Measurements from ENCODE around the gene PTGR3.
A peak's percentile ranks its signal among the peaks of the same experiment; 100 is the strongest.

The PTGR3 gene

DNA sequence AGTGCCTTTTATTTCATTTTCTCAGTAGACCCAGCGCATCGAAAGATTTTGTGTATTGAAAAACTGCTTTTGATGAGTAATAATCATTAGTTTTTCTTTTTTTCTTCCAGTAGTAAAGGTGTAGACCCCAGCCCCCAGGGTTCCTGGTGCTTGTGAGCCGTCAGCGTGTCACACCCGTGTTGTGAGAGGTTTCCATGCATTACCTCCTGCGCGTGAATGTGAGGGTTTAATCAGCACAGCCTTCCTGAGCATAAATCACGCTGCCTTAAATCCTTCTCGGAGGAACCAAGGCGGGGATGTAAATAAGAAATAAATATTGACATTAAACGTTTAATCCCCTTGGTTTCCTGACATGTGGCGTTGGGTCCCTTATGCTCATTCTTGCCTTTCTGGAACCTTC, 26.0 kb upstream of the PTGR3 start:
- no peak for DNase-seq (ENCODE audit: low spot score)

DNA sequence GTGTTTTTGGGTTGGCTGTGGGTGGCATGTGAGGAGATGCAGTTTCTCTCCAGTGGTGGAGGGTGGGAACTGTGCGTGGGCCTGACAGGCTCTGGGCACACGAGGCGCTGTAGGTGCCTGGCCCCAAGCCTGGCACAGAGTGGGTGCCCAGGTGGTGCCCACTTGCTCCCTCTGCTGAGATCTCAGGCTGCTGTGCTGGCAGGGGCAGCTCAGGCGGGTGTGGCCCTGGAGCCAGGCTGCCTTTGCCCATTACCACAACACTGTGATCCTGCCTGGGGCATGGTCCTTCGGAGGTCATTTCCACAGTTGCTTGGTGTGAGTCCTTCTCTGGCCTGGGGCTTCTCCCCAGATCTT, 22.1 kb upstream of the PTGR3 start:
- DNase-seq (ENCODE audit: low spot score): no peak

DNA sequence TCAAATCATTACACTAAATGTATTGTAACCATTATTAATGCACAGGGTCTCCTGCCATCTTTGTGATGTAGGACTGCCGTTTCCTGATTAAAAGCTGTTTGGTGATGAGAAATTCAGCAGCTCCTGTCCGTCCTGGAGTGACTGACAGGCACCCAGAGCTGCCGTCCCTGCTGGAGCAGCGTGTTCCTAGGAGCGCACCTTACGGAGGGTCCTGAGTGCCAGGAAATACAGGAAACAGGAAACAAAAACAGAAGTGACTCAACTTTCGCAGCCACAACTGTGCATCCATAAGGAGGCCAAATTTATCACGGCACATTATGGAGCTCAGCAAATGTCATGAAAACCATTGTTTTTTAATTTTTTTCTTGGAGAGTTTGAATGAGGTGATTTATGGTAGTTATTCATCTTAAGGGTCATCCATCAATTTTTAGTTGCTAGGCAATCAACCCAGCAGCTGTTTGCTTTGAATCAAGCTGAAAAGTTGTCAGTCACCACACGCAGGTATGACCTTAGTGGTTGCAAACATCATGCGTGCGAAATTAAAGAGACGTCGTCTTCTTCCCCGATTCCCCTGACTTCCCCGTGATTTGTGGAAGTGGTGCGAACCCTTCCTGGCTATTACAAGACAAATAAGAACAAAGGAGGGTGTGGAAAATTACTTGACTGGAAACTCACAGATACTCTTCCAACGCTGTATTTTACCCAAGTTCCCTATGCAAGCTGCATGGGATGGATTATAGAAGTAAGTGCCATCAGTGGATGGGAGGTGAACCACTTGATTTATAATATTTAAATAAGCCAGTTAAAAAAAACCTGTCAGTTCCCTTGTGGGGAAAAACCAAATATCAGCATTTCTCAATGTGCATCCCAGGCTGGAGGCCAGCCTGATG, 21.5 kb upstream of the PTGR3 start:
- DNase-seq (ENCODE audit: low spot score): no peak

DNA sequence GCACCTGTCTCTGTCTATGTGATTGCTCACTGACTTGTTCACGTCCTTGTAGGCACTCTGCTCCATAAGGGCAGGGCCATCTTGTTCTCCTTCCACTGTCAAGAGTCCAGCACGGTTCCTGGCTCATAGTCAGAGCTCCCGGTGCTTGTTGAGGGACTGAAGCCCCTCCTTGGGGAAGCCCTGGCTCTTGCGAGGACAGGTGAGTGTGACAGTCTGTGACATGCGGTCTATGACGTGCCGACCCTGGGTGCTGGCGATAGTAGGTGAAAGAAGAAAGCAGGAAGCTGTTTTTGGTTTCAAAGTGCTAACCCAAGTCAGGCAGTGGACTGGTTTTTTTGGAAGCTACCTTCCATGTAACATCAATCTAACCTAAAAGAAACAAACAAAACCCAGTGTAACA, 20.5 kb upstream of the PTGR3 start:
- no peak for DNase-seq (ENCODE audit: low spot score)

DNA sequence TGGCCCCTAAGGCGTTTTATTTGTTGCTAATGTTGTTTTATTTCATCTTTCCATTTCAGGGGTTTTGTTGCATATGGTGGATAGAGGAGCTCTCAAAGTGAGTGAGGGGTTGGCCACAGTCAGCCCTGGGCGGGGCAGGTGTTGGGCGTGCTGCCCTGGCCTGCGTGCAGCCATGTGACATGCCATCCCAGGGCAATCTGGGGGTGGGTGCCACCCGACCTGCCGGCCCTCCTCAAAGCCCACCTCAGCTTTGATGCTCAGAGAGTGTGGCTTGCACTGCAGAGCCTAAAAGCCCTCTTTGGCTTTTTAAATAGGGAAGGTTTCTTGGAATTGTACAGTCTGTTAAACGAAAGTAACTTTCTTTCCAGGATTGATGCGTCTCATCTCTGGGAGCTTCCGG, 20.0 kb upstream of the PTGR3 start:
- no peak for DNase-seq (ENCODE audit: low spot score)

DNA sequence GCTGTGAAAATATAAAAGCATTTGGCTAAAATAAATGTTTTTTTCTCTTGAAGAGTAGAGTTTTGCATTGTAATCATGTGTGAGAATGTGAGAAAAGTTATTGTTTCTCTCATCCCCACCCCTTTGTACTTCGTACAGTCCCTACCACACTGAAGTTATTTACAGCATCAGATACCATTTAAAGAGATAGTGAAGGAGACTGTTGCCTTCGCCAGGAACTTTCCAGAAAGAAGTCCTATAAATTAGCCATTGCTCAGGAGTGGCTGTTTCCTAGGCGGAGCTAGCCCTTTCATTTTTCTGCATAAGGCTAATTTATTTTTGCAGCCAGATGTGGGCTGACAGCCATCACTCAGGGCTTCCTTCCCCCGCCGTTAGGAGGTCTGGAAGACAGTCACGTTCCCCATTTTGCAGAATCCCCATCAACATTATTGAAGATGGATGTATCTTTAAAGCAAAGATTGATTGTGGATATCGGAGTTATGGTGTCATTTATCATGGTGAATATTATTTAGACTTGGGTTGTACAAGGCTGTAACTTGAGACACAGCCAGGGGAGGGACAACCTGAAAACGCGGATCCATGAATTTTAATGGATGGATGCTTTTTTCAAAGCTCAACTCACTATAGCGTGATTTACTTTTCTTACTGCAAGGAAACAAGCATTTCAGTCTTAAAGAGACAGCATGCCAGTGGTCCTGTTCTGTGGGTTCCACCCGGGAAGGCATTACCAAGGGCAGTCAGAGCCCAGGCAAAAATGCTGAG, 18.8 kb upstream of the PTGR3 start:
- no peak for DNase-seq (ENCODE audit: low spot score)

DNA sequence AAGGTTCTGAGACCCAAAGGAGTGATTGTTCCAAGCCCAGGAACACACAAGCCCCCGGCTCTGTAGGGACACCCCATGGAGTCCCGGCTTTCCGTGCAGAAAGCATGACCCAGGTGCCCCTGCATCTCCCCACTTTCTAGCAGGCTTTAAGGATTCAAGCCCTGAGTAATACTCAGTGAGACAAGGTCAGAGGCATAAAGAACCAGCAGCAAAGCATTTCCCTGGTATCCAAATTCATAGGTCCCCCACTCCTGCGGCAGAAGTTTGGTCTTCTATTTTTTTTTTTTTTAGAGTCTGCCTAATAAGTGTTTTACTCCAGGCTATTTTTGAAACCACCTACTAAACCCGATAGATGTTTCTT, 18.0 kb upstream of the PTGR3 start:
- no peak for DNase-seq (ENCODE audit: low spot score)

DNA sequence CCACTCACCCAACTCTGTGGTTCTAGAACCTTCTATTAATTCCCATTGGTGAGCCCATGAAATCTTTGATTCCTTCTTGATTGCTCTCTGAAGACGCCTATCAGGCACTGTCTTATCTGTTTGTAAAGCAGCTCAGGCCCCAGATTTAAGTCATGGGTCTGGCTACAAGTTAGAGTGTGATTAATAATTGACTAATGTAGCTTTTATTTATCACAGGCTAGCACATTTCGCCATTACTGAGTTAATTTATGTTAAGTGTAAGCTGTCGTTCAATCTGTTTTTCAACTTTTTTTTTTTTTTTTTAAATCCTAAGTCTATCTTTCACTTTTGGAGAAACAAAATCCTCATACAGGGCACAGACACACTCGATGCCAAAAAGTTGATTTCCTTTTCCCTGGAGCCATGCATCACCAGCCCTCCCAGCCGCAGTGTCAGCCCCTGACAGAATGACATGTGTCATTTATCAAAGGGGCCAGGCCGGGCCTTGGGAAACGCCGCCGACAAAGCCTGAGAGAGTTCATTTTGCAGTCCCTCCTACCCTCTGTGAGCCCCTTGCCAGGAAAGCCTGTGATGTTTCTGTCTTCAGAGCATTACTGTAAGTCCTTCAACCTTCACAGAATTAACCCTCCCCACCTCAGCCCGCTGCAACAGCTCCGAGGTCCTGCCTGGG, 17.5 kb upstream of the PTGR3 start:
- peak; percentile 52 for DNase-seq (ENCODE audit: low spot score)

DNA sequence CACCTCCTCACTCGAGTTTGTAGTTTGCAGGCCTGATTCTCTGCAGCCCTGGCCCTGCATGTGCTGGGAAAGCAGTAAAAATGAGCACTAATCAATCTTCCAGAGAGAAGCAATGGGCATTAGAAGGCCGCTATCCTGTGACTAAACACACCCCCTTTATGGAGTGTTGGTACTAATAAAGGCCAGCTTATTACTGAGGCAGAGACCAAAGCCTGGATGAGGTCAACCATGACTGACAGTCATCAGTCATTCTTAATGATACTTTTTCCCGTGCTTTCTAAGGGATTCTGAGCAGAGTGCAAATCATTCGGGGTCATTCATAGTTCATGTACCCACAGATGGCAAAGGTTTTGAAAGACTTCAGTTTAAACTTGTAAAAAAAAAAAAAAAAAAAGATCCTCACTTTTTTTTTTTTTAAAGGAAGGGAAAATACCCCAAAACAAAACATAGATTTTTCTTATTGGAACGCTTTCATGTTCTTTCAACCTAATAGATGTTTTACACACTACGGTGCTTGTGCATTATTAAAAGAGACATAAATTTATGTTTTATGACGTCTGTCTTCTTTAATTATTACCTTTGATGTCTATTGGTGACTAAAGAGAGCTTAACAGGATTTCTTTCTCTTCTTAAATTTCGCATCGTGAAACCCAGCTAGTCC, 14.9 kb upstream of the PTGR3 start:
- DNase-seq (ENCODE audit: low spot score): peak; percentile 82

DNA sequence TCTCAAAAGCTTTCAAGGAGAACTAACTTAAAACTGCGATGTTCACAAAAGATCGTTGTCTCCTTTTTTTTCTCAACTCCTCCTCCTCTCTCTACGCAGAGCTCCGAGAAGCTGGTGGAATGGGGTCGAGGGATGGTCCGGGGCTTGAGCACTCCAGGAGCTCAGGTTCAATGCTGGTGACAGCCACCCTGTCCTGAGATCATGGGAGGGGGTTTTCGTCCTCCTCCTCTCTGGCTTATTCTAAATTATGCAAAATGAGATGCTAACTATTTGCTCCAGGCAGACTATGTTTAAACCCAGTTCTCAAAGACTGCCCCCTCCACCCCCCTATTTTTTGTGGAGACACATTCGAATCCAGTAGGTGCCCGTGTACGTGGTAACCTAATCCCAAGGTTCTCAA, 13.5 kb upstream of the PTGR3 start:
- DNase-seq (ENCODE audit: low spot score): no peak

DNA sequence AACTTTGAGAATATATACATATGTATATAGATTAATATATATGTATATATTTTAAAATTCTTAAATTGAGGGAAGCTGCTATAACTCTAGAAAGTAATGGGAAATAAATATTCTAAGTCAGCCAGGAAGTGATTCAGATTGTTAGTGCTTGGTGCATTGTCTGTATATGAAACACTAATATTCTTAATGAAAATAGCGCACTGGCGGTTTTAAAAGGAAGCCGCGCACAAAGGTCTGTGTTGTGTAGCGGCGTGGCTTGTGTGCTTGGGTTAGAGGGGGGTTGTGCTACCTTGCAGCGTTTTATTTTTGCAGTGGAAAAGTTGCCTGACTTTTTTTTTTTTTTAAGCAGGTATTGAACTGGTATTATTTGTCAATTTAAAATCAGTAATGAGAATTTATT, 13.0 kb upstream of the PTGR3 start:
- DNase-seq (ENCODE audit: low spot score): no peak

DNA sequence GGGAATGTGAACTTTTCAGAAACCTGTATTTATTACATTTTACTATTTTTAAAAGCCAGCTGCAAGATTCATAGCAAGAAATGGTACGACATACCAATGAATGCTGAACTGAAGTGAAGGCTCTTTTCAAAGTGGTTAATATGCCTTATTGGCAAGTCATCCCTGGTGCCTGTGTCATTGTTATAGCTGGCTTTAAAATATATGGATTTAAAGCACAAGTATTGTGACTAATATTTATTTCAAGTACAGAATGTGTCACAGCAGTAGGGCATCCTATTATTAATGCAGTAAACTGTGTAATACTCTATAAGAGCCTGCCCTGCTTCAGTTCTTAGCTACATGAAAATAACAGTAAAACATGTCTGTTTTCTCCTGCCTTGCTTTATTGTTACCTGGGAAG, 12.5 kb upstream of the PTGR3 start:
- DNase-seq (ENCODE audit: low spot score): no peak

DNA sequence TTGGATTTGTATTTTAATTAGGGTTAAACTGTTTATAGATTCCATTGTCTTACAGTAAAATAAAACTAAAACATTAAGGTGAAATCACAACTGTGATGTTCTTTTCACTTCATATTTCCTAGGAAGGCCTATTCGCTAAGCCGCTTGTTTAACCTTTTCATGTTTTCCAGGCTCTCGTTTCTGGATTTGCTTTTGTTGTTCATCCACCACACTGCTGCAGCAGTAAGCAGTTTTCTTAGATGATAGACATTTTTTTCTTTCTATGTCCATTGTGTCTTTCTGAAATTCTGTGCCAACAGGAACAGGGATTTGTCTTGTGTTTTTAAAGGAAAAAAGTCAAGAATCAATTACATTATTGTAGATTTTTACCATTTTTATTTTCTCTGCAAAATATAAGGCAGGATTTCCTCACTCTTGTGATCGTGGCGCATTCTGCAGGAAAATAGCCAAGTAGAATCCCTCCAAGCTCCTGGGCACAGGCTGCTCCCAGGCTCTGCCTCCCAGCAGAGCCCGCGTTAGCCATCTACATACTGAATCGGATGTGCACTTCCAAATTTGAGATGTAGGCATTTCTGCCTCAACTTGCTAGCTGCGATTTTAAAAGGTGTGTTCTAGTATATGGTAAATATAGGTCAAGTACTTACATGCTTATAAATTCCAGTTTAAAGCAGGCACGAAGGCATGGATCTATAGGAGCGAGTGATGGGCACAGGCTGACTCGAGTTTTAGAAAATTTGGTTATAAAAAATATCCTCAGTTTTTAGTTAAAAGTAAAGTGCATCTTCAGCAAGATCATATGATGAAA, 11.8 kb upstream of the PTGR3 start:
- DNase-seq (ENCODE audit: low spot score): no peak

DNA sequence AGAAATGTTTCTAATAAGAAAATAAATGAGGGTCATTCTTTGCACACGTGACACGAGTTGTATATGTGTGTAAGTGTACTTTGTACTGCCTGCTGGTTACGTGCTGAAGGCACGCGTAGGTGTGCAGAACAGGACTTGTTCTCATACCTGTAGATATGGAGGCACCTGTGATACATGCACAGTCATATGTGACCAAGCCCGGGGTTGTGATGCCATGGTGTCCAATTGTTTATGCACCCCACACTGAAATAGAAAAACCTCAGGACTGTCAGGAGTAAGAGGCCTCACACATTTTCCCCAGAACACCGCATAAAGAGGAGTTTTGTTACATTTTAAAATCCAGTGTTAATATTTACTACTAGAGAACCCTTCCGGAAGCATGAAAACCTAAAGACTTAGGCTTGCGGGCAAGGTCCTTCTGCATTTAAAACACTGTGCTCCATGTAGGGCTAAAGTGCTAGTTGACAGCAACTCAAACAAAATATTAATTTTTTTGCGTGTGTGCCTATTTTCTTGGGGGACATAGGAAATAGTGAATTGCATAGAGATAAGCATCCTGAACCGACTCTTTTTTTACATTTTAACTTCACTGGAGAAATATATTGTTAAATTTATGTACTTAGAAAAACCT, 10.9 kb upstream of the PTGR3 start:
- no peak for DNase-seq (ENCODE audit: low spot score)

DNA sequence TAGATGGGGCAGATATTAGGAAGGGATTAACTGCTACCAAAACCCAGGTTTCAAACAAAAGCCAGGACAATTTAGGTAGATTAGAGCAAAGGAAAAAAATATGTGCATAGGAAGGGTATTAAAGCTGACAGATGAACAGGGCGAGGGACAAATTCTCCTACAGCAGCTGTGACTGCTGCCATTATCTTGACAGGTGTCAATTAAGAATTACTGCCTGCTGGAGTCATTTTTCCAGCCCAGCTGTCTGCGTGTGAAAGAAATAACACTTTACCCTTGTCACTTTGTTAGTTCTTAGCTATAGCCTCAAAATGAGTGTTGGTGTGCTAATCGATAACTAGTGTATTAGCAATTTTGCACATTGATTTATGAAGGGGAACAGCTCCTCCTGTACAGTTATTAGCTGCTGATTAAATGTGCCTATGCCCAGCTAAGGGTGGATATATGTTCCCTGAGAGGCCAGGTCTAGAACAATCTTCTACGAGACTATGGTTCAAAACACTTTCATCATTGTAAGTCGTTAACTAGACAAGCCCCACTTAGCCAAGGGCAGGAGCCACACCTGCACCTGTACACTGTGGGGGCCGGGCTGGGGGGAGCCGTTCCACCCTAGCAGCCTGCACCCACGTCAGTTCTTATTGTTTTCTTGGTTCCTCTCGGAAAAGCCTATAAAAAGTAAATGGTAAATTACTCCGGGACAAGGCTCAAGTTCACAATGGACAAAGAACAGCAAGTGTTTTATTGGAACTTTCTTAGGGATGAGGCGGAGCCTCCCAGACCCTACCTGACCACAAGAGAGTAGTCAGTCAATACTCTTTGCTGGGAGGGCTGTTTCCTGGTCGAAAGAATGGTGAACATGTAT, 9.4 kb upstream of the PTGR3 start:
- DNase-seq (ENCODE audit: low spot score): no peak

DNA sequence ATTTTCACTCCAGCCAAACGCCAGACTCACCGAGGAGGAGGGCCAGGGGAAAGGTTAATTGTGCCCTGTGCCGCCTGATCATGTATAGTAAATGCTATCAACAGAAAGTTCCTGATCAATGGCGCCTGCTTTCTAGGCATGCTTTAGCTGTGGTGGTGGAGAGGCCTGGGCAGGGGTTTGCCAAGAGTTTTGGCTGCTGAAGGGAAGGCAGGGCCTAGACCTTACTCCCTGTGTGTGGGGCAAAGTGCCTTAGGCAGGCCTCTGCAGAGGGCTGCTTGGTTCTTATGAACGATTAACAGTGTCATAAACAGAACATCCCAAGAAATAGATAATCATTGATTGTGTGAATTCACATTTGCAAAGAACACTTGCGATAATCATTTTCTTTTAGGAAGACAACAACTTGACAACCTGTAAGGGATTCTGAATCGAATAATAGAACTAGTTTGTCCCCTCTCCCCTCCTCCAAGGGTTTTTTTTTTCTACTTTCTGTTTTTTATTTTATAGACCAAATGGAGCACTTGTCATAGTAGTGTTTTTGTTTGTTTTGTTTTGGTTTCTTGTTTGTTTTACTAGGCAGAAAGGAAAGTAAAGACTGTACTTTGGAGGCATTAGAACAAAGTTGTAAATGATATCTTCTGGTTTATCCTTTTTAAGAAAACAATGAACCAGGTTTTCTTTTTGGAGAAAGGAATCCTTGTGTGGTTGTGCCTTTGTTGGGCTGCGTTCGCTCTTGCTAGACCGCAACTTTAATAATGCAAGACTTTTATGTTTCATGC, 8.2 kb upstream of the PTGR3 start:
- DNase-seq (ENCODE audit: low spot score): no peak

DNA sequence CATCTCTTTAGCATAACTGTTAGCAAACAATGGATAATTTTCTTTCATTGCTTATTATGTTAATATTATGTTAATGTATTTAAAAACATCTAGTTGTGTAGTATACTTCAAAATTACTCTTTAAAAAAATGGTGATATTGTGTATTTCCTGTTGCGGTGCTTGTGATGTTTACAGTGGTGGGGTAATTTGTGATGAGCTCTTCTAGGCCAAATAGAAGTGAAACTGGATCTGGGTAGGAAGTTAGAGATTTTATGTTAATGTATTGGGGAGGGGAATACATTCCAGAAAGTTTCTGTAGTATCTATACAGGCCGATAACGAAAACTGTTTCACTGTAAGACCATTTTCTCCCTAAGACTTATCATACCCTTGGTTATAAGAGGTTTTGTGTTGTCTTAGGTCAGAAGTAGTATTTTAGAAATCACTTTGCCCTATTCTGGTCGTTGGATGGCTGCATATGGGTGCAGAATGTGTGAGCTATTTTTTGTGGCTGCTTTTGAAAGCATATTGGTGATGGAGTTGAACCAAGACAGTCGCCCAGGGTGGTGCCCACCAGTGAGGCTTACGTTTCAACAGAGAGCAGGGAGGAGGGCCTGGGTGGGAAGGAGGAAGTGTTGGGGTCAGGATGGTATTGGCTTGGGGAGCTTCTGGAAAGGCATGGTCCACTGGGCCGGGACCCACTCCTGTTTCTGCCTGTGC, 7.4 kb upstream of the PTGR3 start:
- DNase-seq (ENCODE audit: low spot score): no peak

DNA sequence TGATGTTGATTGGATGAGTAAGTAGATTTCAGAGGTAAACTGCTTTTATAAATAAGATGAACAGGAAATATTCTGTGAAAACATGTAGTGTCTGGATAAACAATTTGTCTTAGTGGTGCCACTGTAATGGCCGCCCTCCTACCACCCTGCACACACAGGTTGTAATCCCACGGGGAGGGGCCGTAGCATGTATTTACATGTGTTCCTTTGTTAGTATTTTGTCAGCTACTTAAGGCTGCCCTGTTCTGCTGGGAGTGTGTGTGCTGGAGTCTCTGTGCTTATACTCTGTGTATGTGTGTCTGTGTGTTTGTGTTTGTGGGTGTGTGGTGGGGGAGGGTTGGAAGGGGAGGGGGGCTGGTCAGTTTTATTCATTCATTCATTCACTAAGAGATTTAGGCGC, 6.7 kb upstream of the PTGR3 start:
- DNase-seq (ENCODE audit: low spot score): no peak
